Lung (tissue), 12 donors: ENCODE data around the gene GPR39. TPM values are rescaled to one million over a fixed set of nuclear protein-coding genes. Genes with fewer than 3 reads are reported as not detected.

ENCODE experiments used
- ATAC-seq: fragments of 200-7000 bp; cut with Tn5 transposase; one replicate; pipeline ENCODE4 v1.9.1; 2020; ENCODE audit warnings: moderate number of reproducible peaks; ENCODE audit not compliant: insufficient read depth, low FRiP score
- DNase-seq, 3 donors: peaks; one replicate each; pipeline ENCODE4 v3.0.0-alpha.2; 2013 to 2017
- H3K27ac ChIP-seq, 2 donors: one replicate each; pipeline ENCODE4 v1.5.1; 2013; ENCODE audit warnings: mild to moderate bottlenecking in 2 of 2, moderate library complexity in 2 of 2, control low read depth in 1 of 2, inconsistent platforms in 1 of 2, low read depth in 1 of 2, low read length in 1 of 2
- H3K27me3 ChIP-seq, 3 donors: one replicate each; pipeline ENCODE4 v1.5.1; 2013; ENCODE audit warnings: low read length in 2 of 3; ENCODE audit not compliant: control insufficient read depth in 3 of 3, insufficient read depth in 3 of 3
- H3K36me3 ChIP-seq, 4 donors: one replicate each; pipeline ENCODE4 v1.5.1; 2013; ENCODE audit warnings: low read length in 4 of 4, mild to moderate bottlenecking in 1 of 4, moderate library complexity in 1 of 4; ENCODE audit not compliant: control insufficient read depth in 4 of 4, insufficient read depth in 4 of 4
- H3K4me1 ChIP-seq, 5 donors: one replicate each; pipeline ENCODE4 v1.5.1; 2013; ENCODE audit warnings: low read length in 5 of 5, mild to moderate bottlenecking in 2 of 5, moderate library complexity in 1 of 5; ENCODE audit not compliant: control insufficient read depth in 5 of 5, insufficient read depth in 5 of 5
- H3K4me3 ChIP-seq: one replicate; pipeline ENCODE4 v1.5.1; 2013; ENCODE audit warnings: mild to moderate bottlenecking, control low read depth, moderate library complexity
- H3K9ac ChIP-seq, 2 donors: one replicate each; pipeline ENCODE4 v1.5.1; 2013; ENCODE audit warnings: low read length in 2 of 2, control low read depth in 1 of 2; ENCODE audit not compliant: insufficient read depth in 1 of 2
- H3K9me3 ChIP-seq, 4 donors: one replicate each; pipeline ENCODE4 v1.5.1; 2013; ENCODE audit warnings: low read length in 3 of 4, mild to moderate bottlenecking in 1 of 4, moderate library complexity in 1 of 4; ENCODE audit not compliant: control insufficient read depth in 4 of 4, insufficient read depth in 3 of 4
- CTCF ChIP-seq: IDR thresholded peaks from 2 replicates; pipeline ENCODE4 v1.5.1; 2012; ENCODE audit warnings: mild to moderate bottlenecking; ENCODE audit errors: control extremely low read depth, extremely low read depth
- WGBS, 2 donors: extraction: QIAGEN DNeasy Blood & Tissue Kit; methylation state at CpG; one replicate each; pipeline ENCODE4 v1.1.7; 2013; 5-methylcytosine and 5-hydroxymethylcytosine counted together
- polyA plus RNA-seq, 2 donors: library from polyadenylated mRNA; stranded (reverse); fragments of 200-250 nt; gene quantifications; one replicate each; pipeline ENCODE4 v1.2.1, GENCODE V29; 2013
- total RNA-seq, 2 donors: library from RNA; depleted of rRNA in 1 of 2; stranded (reverse); fragments of >200 nt in 1 of 2; gene quantifications; one replicate each; pipeline ENCODE4 v1.2.1, GENCODE V29; 2014 to 2021
- donor health status: control.
- donor health status: control.
- donor health status: Bipolar disorder and iron deficiency.
- donor health status: healthy.
- donor health status: DM: yes; HTN: yes; CAD: no.

GPR39 gene
- total and polyA plus RNA-seq, 4 donors, result 5.8 to 15.3 (median 11.1) TPM

GRCh38 chr2:132503701-132504100 is 87.1 kb downstream of the GPR39 start:
- WGBS, 2 donors, result 47 to 67% methylated on average over 1 of the region's 1 CpG
- no peaks in the 10 kb centered on the region for H3K27me3 ChIP-seq
- no peaks in the 10 kb centered on the region for H3K36me3 ChIP-seq
- H3K4me3 ChIP-seq, result no peak overlapping the region
- DNase-seq (no peak), ATAC-seq (no peak)
- TF ChIP-seq CTCF, result no peak
- H3K27ac ChIP-seq, result no peak overlapping the region
- H3K9ac ChIP-seq, result no peak overlapping the region
- no peaks in the 10 kb centered on the region for H3K4me1 ChIP-seq
- H3K9me3 ChIP-seq, result peaks cover 0 to 15% (median 2%) of the 10 kb centered on the region in 4 donors

GRCh38 chr2:132515010-132515409 is 98.4 kb downstream of the GPR39 start:
- Histone ChIP-seq H3K27me3 (no peaks in the 10 kb centered on the region), H3K27ac (no peak overlapping the region), H3K9me3 (peaks cover 0 to 21% (median 0%) of the 10 kb centered on the region in 4 donors), H3K9ac (no peak overlapping the region), H3K36me3 (no peaks in the 10 kb centered on the region), H3K4me3 (no peak overlapping the region), H3K4me1 (no peaks in the 10 kb centered on the region)
- 47 to 49% methylated on average over 2 of the region's 2 CpGs for WGBS, 2 donors
- peak in 1 of 3 donors; percentile 4 for DNase-seq
- no peak for ATAC-seq
- no peak for TF ChIP-seq CTCF

- DNase-seq (no peak), ATAC-seq (no peak)
- no peak for TF ChIP-seq CTCF
- H3K9ac ChIP-seq, result no peak overlapping the region
- H3K27ac ChIP-seq, result no peak overlapping the region
- WGBS, 2 donors, result 91 to 94% methylated on average over 1 of the region's 1 CpG
- no peaks in the 10 kb centered on the region for H3K36me3 ChIP-seq
- no peaks in the 10 kb centered on the region for H3K4me1 ChIP-seq
- H3K4me3 ChIP-seq, result no peak overlapping the region
- no peaks in the 10 kb centered on the region for H3K27me3 ChIP-seq
- peaks cover 0 to 22% (median 0%) of the 10 kb centered on the region in 4 donors for H3K9me3 ChIP-seq
Observed at GRCh38 chr2:132517386-132517785, 100.8 kb downstream of the GPR39 start.

GRCh38 chr2:132518302-132518701 is 101.7 kb downstream of the GPR39 start:
- no peak overlapping the region for H3K9ac ChIP-seq
- H3K4me3 ChIP-seq, result no peak overlapping the region
- WGBS, 2 donors, result 82 to 83% methylated on average over 4 of the region's 4 CpGs
- ATAC-seq (no peak), DNase-seq (no peak)
- H3K36me3 ChIP-seq, result no peaks in the 10 kb centered on the region
- no peak for TF ChIP-seq CTCF
- H3K4me1 ChIP-seq, result no peaks in the 10 kb centered on the region
- no peaks in the 10 kb centered on the region for H3K27me3 ChIP-seq
- peaks cover 0 to 19% (median 0%) of the 10 kb centered on the region in 4 donors for H3K9me3 ChIP-seq
- no peak overlapping the region for H3K27ac ChIP-seq
